HEK293 (cell line): ENCODE data around the gene FADS1.

Experiments
- CTCF ChIP-seq: fragments of 450-650 bp; formaldehyde crosslinking; IDR thresholded peaks from 2 replicates; pipeline ENCODE4 v1.5.1; 2016; ENCODE audit warnings: missing biosample characterization, missing genetic modification characterization
- GFI1B ChIP-seq: fragments of 450-650 bp; formaldehyde crosslinking; IDR thresholded peaks from 2 replicates; pipeline ENCODE4 v1.5.1; 2016; ENCODE audit warnings: missing biosample characterization, missing genetic modification characterization
- KLF16 ChIP-seq: fragments of 450-650 bp; formaldehyde crosslinking; IDR thresholded peaks from 2 replicates; pipeline ENCODE4 v1.5.1; 2017; ENCODE audit warnings: missing biosample characterization, missing genetic modification characterization
- MYNN ChIP-seq: fragments of 450-650 bp; formaldehyde crosslinking; IDR thresholded peaks from 2 replicates; pipeline ENCODE4 v1.5.1; 2016; ENCODE audit warnings: missing biosample characterization, missing genetic modification characterization, borderline replicate concordance
- MZF1 ChIP-seq: fragments of 450-650 bp; formaldehyde crosslinking; IDR thresholded peaks from 2 replicates; pipeline ENCODE4 v1.5.1; 2017; ENCODE audit warnings: missing biosample characterization, missing genetic modification characterization, borderline replicate concordance
- ZIC2 ChIP-seq: fragments of 450-650 bp; formaldehyde crosslinking; IDR thresholded peaks from 2 replicates; pipeline ENCODE4 v1.5.1; 2016; ENCODE audit warnings: missing biosample characterization, missing genetic modification characterization
- ZNF157 ChIP-seq: fragments of 450-650 bp; formaldehyde crosslinking; IDR thresholded peaks from 2 replicates; pipeline ENCODE4 v1.5.1; 2016; ENCODE audit warnings: missing biosample characterization, missing genetic modification characterization
- ZNF174 ChIP-seq: fragments of 450-650 bp; formaldehyde crosslinking; IDR thresholded peaks from 2 replicates; pipeline ENCODE4 v1.5.0; 2017; ENCODE audit warnings: missing biosample characterization, mild to moderate bottlenecking, missing genetic modification characterization
- ZNF335 ChIP-seq: fragments of 450-650 bp; formaldehyde crosslinking; conservative IDR thresholded peaks from 2 replicates; pipeline ENCODE4 v1.5.1; 2016; ENCODE audit warnings: missing biosample characterization, missing genetic modification characterization
- ZNF350 ChIP-seq: fragments of 450-650 bp; formaldehyde crosslinking; IDR thresholded peaks from 2 replicates; pipeline ENCODE4 v1.5.0; 2017; ENCODE audit warnings: missing biosample characterization, mild to moderate bottlenecking, missing genetic modification characterization
- ZNF544 ChIP-seq: fragments of 450-650 bp; formaldehyde crosslinking; IDR thresholded peaks from 2 replicates; pipeline ENCODE4 v1.5.0; 2017; ENCODE audit warnings: missing biosample characterization, missing genetic modification characterization

GRCh38 chr11:61860054-61860903, 43.5 kb upstream of the FADS1 start:
- TF ChIP-seq MZF1, result no peak
- TF ChIP-seq ZNF174, result no peak
- TF ChIP-seq ZIC2 (tag by site-specific recombination), result no peak
- TF ChIP-seq CTCF (tag by site-specific recombination), result no peak
- TF ChIP-seq MYNN (tag by site-specific recombination), result no peak
- TF ChIP-seq ZNF335 (tag by site-specific recombination), result no peak
- TF ChIP-seq ZNF157, result no peak
- no peak for TF ChIP-seq ZNF544 (tag by site-specific recombination)
- TF ChIP-seq GFI1B (tag by site-specific recombination), result no peak
- TF ChIP-seq ZNF350 (tag by site-specific recombination), result no peak
- TF ChIP-seq KLF16, result no peak
